ENCODE results near the gene RNF121.

GRCh38 chr11:71998649-71999310, 69.9 kb downstream of the RNF121 start, which contains the start of gene IL18BP:
- TF ChIP-seq POLR2A (IDR thresholded peaks at IDR 0.05) (no peak), CTCF (IDR thresholded peaks at IDR 0.05) (no peak)
